WTC11 (cell line): ENCODE results near the gene SPATC1L. TPM values are rescaled to one million over a fixed set of nuclear protein-coding genes. Genes with fewer than 3 reads are reported as not detected.

ENCODE experiments used
- ATAC-seq: fragments of 200-7000 bp; cut with Tn5 transposase; 2 replicates; pipeline ENCODE4 v1.10.0; 2021; ENCODE audit warnings: mild to moderate bottlenecking, moderate library complexity
- CTCF ChIA-PET: fragments of 300-600 bp; sonication (Branson Sonifier 250); formaldehyde crosslinking; loops from one replicate; lab custom pipeline; 2021; ENCODE audit warnings: antibody characterized with exemption; lab: Charles Lee
- POLR2A ChIA-PET: fragments of 350-600 bp; sonication (Branson Sonifier 250); formaldehyde crosslinking; loops from one replicate; lab custom pipeline; 2021; ENCODE audit warnings: antibody characterized with exemption; lab: Charles Lee
- DNase-seq: peaks from one replicate; pipeline ENCODE4 v3.0.0; 2021; ENCODE audit warnings: low spot score
- H3K27ac Mint-ChIP-seq: 2 replicates; pipeline ENCODE4 v1.8.0; 2021; ENCODE audit warnings: mixed read lengths
- H3K27me3 Mint-ChIP-seq: 2 replicates; pipeline ENCODE4 v1.8.0; 2021; ENCODE audit warnings: low read depth, mild to moderate bottlenecking, moderate library complexity, mixed read lengths
- H3K36me3 Mint-ChIP-seq: 2 replicates; pipeline ENCODE4 v1.8.0; 2021; ENCODE audit warnings: mixed read lengths
- H3K4me1 Mint-ChIP-seq: 2 replicates; pipeline ENCODE4 v1.8.0; 2022; ENCODE audit warnings: mixed read lengths
- H3K4me3 Mint-ChIP-seq: 2 replicates; pipeline ENCODE4 v1.8.0; 2021; ENCODE audit warnings: mild to moderate bottlenecking, moderate library complexity, mixed read lengths
- H3K9me3 Mint-ChIP-seq: 2 replicates; pipeline ENCODE4 v1.8.0; 2021; ENCODE audit warnings: mixed read lengths
- AR ChIP-seq: fragments of 250-450 bp; sonication (Bioruptor Pico); IDR thresholded peaks from 2 replicates; pipeline ENCODE4 v1.9.0; 2021; ENCODE audit warnings: mild to moderate bottlenecking
- ATF3 ChIP-seq: sonication (generic); formaldehyde crosslinking; conservative IDR thresholded peaks from 2 replicates; pipeline ENCODE4 v1.8.1; 2022; ENCODE audit warnings: mild to moderate bottlenecking, missing genetic modification reagents
- ATF6 ChIP-seq: sonication (generic); formaldehyde crosslinking; IDR thresholded peaks from 2 replicates; pipeline ENCODE4 v1.8.1; 2023; ENCODE audit warnings: mild to moderate bottlenecking, missing genetic modification reagents
- CBFB ChIP-seq: sonication (generic); formaldehyde crosslinking; IDR thresholded peaks from 2 replicates; pipeline ENCODE4 v1.8.1; 2022; ENCODE audit warnings: mild to moderate bottlenecking, low read depth, missing genetic modification reagents
- ELF4 ChIP-seq: sonication (generic); formaldehyde crosslinking; IDR thresholded peaks from 2 replicates; pipeline ENCODE4 v1.8.1; 2022; ENCODE audit warnings: low read depth, mild to moderate bottlenecking, moderate library complexity, missing genetic modification reagents
- FOXJ3 ChIP-seq: sonication (generic); formaldehyde crosslinking; IDR thresholded peaks from 2 replicates; pipeline ENCODE4 v1.9.0; 2021; ENCODE audit warnings: missing genetic modification reagents, mild to moderate bottlenecking, borderline replicate concordance
- FOXP1 ChIP-seq: sonication (generic); formaldehyde crosslinking; IDR thresholded peaks from 2 replicates; pipeline ENCODE4 v1.8.0; 2022; ENCODE audit warnings: missing genetic modification reagents, mild to moderate bottlenecking, moderate library complexity, borderline replicate concordance
- GRHL2 ChIP-seq: fragments of 250-450 bp; sonication (Bioruptor Pico); IDR thresholded peaks from 2 replicates; pipeline ENCODE4 v1.8.0; 2022; ENCODE audit warnings: mild to moderate bottlenecking, moderate library complexity; ENCODE audit not compliant: insufficient replicate concordance, severe bottlenecking
- JUN ChIP-seq: sonication (generic); formaldehyde crosslinking; IDR thresholded peaks from 2 replicates; pipeline ENCODE4 v1.8.0; 2023; ENCODE audit warnings: mild to moderate bottlenecking, missing genetic modification reagents
- MLX ChIP-seq: sonication (generic); formaldehyde crosslinking; IDR thresholded peaks from 2 replicates; pipeline ENCODE4 v1.8.1; 2023; ENCODE audit warnings: mild to moderate bottlenecking, missing genetic modification reagents, moderate library complexity
- NFE2L1 ChIP-seq: sonication (generic); formaldehyde crosslinking; IDR thresholded peaks from 2 replicates; pipeline ENCODE4 v1.8.1; 2023; ENCODE audit warnings: missing genetic modification reagents
- NFYB ChIP-seq: sonication (generic); formaldehyde crosslinking; conservative IDR thresholded peaks from 2 replicates; pipeline ENCODE4 v1.8.0; 2022; ENCODE audit warnings: low read depth, missing genetic modification reagents
- SMAD4 ChIP-seq: sonication (generic); formaldehyde crosslinking; IDR thresholded peaks from 2 replicates; pipeline ENCODE4 v1.8.0; 2022; ENCODE audit warnings: mild to moderate bottlenecking, missing genetic modification reagents
- TEAD4 ChIP-seq: sonication (generic); formaldehyde crosslinking; IDR thresholded peaks from 2 replicates; pipeline ENCODE4 v1.8.0; 2022; ENCODE audit warnings: mild to moderate bottlenecking, missing genetic modification reagents
- TP53 ChIP-seq: sonication (generic); formaldehyde crosslinking; IDR thresholded peaks from 2 replicates; pipeline ENCODE4 v1.8.1; 2023; ENCODE audit warnings: mild to moderate bottlenecking, missing genetic modification reagents
- ZMAT4 ChIP-seq: fragments of 250-450 bp; sonication (Bioruptor Pico); IDR thresholded peaks from 2 replicates; pipeline ENCODE4 v1.9.0; 2021; ENCODE audit warnings: mild to moderate bottlenecking
- ZNF121 ChIP-seq: sonication (generic); formaldehyde crosslinking; IDR thresholded peaks from 2 replicates; pipeline ENCODE4 v1.8.0; 2023; ENCODE audit warnings: missing genetic modification reagents
- ZNF281 ChIP-seq: sonication (generic); formaldehyde crosslinking; IDR thresholded peaks from 2 replicates; pipeline ENCODE4 v1.8.0; 2023; ENCODE audit warnings: mild to moderate bottlenecking, missing genetic modification reagents
- ZNF317 ChIP-seq: sonication (generic); formaldehyde crosslinking; IDR thresholded peaks from 2 replicates; pipeline ENCODE4 v1.8.1; 2023; ENCODE audit warnings: low read depth, mild to moderate bottlenecking, moderate library complexity, missing genetic modification reagents, borderline replicate concordance
- total RNA-seq: library from RNA; stranded (reverse); gene quantifications from 3 replicates; pipeline ENCODE4 v1.2.3, GENCODE V29; 2021
- TF ChIP-seq, protein P1 (sequence below): sonication (generic); formaldehyde crosslinking; IDR thresholded peaks from 2 replicates; pipeline ENCODE4 v1.8.1; 2022; ENCODE audit warnings: low read depth, missing genetic modification reagents, borderline replicate concordance

Gene SPATC1L
- total RNA-seq, 1 experiment from 2014 or later: 61.7 TPM

- TF ChIP-seq NFE2L1: no peak
- TF ChIP-seq ZNF281: no peak
- no peak for TF ChIP-seq SMAD4
- no peak for TF ChIP-seq ZMAT4 (CRISPR knock-in tag)
- no peak for TF ChIP-seq TEAD4
Observed at GRCh38 chr21:46168659-46169386, 15.4 kb downstream of the SPATC1L start (continued).

DNA sequence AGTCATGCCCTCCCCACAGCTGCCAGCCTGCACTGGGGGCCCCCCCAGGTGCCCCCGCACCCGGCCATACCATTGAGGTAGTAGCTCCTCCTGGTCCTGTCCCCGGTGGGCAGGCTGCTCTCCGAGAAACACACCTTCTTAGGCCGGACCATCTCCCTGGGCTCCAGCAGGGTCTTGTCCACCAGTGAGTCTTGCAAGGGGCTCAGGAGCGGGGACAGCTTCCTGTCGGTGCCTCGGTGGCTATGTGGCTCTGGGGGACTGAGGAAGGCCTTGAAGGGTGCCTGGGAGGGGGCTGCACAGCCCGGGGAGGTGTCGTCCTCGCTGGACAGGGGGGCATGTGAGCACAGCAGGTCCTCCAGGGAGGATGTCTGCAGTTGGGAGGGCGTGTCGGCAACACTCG, 16.0 kb downstream of the SPATC1L start:
- H3K27me3 Mint-ChIP-seq: no peaks in the 10 kb centered on the region
- DNase-seq (no peak), ATAC-seq (no peak)
- H3K27ac Mint-ChIP-seq: no peak overlapping the region
- POLR2A ChIA-PET: interaction anchor here (0.6 kb wide), 1 partner anchor 142 kb away, joined by 5 read pairs; no protein-coding TSS in a partner anchor
- H3K4me3 Mint-ChIP-seq: no peak overlapping the region
- peaks cover 2% of the 10 kb centered on the region; the same call in 1 of the 2 replicates for H3K9me3 Mint-ChIP-seq
- CTCF ChIA-PET: no interaction called here
- peaks cover 25% of the 10 kb centered on the region for H3K36me3 Mint-ChIP-seq
- H3K4me1 Mint-ChIP-seq: no peaks in the 10 kb centered on the region
- TF ChIP-seq CBFB (CRISPR knock-in tag) (no peak), MLX (no peak), ZMAT4 (CRISPR knock-in tag) (no peak), AR (CRISPR knock-in tag) (no peak), ZNF121 (CRISPR knock-in tag) (no peak), FOXJ3 (no peak), ZNF317 (CRISPR knock-in tag) (no peak), GRHL2 (no peak), ELF4 (CRISPR knock-in tag) (no peak), TP53 (CRISPR knock-in tag) (no peak)

GRCh38 chr21:46165098-46165497, 19.2 kb downstream of the SPATC1L start:
- ATAC-seq (no peak), DNase-seq (no peak)
- Mint-ChIP-seq H3K27ac (no peak overlapping the region), H3K27me3 (no peaks in the 10 kb centered on the region), H3K4me3 (no peak overlapping the region)
- POLR2A ChIA-PET: no interaction called here
- no peak for TF ChIP-seq NFYB (CRISPR knock-in tag)
- no peak for TF ChIP-seq ATF6 (CRISPR knock-in tag)
- TF ChIP-seq, protein P1, sequence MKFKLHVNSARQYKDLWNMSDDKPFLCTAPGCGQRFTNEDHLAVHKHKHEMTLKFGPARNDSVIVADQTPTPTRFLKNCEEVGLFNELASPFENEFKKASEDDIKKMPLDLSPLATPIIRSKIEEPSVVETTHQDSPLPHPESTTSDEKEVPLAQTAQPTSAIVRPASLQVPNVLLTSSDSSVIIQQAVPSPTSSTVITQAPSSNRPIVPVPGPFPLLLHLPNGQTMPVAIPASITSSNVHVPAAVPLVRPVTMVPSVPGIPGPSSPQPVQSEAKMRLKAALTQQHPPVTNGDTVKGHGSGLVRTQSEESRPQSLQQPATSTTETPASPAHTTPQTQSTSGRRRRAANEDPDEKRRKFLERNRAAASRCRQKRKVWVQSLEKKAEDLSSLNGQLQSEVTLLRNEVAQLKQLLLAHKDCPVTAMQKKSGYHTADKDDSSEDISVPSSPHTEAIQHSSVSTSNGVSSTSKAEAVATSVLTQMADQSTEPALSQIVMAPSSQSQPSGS (CRISPR knock-in tag): no peak
- no peak for TF ChIP-seq FOXP1 (CRISPR knock-in tag)
- TF ChIP-seq TP53 (CRISPR knock-in tag): no peak
- TF ChIP-seq JUN (CRISPR knock-in tag): no peak
- TF ChIP-seq ATF3: no peak
- no peak for TF ChIP-seq ZNF121 (CRISPR knock-in tag)
- no peak for TF ChIP-seq CBFB (CRISPR knock-in tag)
- TF ChIP-seq GRHL2: no peak
- TF ChIP-seq, all 79 proteins: peak for 0
- peaks cover 33% of the 10 kb centered on the region for H3K36me3 Mint-ChIP-seq
- CTCF ChIA-PET: no interaction called here
- H3K4me1 Mint-ChIP-seq: no peaks in the 10 kb centered on the region
- peaks cover 7% of the 10 kb centered on the region; the same call in 1 of the 2 replicates for H3K9me3 Mint-ChIP-seq
